UCSD-AML1 (cell line): ENCODE data around the gene LAMA2.

ENCODE experiments used
- DNase-seq: peaks from one replicate; lab custom pipeline; 2025; ENCODE audit not compliant: unreplicated experiment; lab: John Stamatoyannopoulos, UW

Gene LAMA2

GRCh38 chr6:129287231-129288177 is 404.6 kb downstream of the LAMA2 start:
- DNase-seq = no peak

GRCh38 chr6:129289442-129289841 is 406.5 kb downstream of the LAMA2 start:
- DNase-seq = no peak

- no peak for DNase-seq
These were observed 409.9 kb downstream of the LAMA2 start for GRCh38 chr6:129292836-129293235.

- no peak for DNase-seq
These were observed 414.7 kb downstream of the LAMA2 start for GRCh38 chr6:129297592-129297991.

GRCh38 chr6:129302671-129303070 is 419.7 kb downstream of the LAMA2 start:
- no peak for DNase-seq

GRCh38 chr6:129306826-129307225 is 423.9 kb downstream of the LAMA2 start:
- DNase-seq = no peak

GRCh38 chr6:129307845-129308244 is 424.9 kb downstream of the LAMA2 start:
- DNase-seq = no peak

GRCh38 chr6:129309154-129309553 is 426.2 kb downstream of the LAMA2 start:
- no peak for DNase-seq

GRCh38 chr6:129312880-129313279 is 429.9 kb downstream of the LAMA2 start:
- no peak for DNase-seq

GRCh38 chr6:129314575-129314974 is 431.6 kb downstream of the LAMA2 start:
- no peak for DNase-seq

GRCh38 chr6:129317931-129318820 is 435.2 kb downstream of the LAMA2 start:
- no peak for DNase-seq

- no peak for DNase-seq
These were observed 438.0 kb downstream of the LAMA2 start for GRCh38 chr6:129320892-129321291.

GRCh38 chr6:129321303-129321702 is 438.4 kb downstream of the LAMA2 start:
- DNase-seq = no peak

- DNase-seq = no peak
These were observed 441.4 kb downstream of the LAMA2 start for GRCh38 chr6:129324345-129324744.

- no peak for DNase-seq
These were observed 446.7 kb downstream of the LAMA2 start for GRCh38 chr6:129329678-129330077.

GRCh38 chr6:129331450-129332138 is 448.7 kb downstream of the LAMA2 start:
- DNase-seq = no peak

GRCh38 chr6:129335792-129336191 is 452.9 kb downstream of the LAMA2 start:
- DNase-seq = no peak

- no peak for DNase-seq
These were observed 455.7 kb downstream of the LAMA2 start for GRCh38 chr6:129338683-129339082.

- no peak for DNase-seq
These were observed 458.0 kb downstream of the LAMA2 start for GRCh38 chr6:129340983-129341382.

- DNase-seq = no peak
These were observed 459.3 kb downstream of the LAMA2 start for GRCh38 chr6:129342243-129342642.

- DNase-seq = no peak
These were observed 459.9 kb downstream of the LAMA2 start for GRCh38 chr6:129342796-129343195.
